Measurements from ENCODE around the gene GALNT15. TPM values are rescaled to one million over a fixed set of nuclear protein-coding genes. Genes with fewer than 3 reads are reported as not detected.
A peak's percentile ranks its signal among the peaks of the same experiment; 100 is the strongest.

The GALNT15 gene
- total and polyA plus RNA-seq, 12 donors, result 2.9 to 22.8 (median 12.8) TPM

GRCh38 chr3:16189201-16189600 lies 14.7 kb downstream of the GALNT15 start:
- intact Hi-C loops (cut with DNase I), result no loop called here

GRCh38 chr3:16190704-16191103 lies 16.2 kb downstream of the GALNT15 start:
- WGBS, 4 donors, result 88 to 92% (median 91%) methylated on average over 6 of the region's 6 CpGs
- Histone ChIP-seq H3K4me1 (replicated peaks in 1 of 2) (no peaks in the 10 kb centered on the region), H3K27ac (no peak overlapping the region), H3K27me3 (no peaks in the 10 kb centered on the region), H3K4me3 (no peak overlapping the region), H3K36me3 (replicated peaks in 1 of 2) (no peaks in the 10 kb centered on the region), H3K9me3 (replicated peaks in 1 of 3) (no peaks in the 10 kb centered on the region)
- intact Hi-C loops (cut with DNase I), result no loop called here
- TF ChIP-seq CTCF (IDR thresholded peaks at IDR 0.05) (no peak), POLR2A (IDR thresholded peaks at IDR 0.05) (no peak)
- peak in 1 of 7 donors; percentile 17 for DNase-seq

More at GRCh38 chr3:16189201-16189600, 14.7 kb downstream of the GALNT15 start:
- no peaks in the 10 kb centered on the region for H3K36me3 ChIP-seq (replicated peaks in 1 of 2)
- H3K27ac ChIP-seq, result no peak overlapping the region
- no peak for DNase-seq
- no peaks in the 10 kb centered on the region for H3K9me3 ChIP-seq (replicated peaks in 1 of 3)
- TF ChIP-seq POLR2A (IDR thresholded peaks at IDR 0.05), result no peak
- no peak for TF ChIP-seq CTCF (IDR thresholded peaks at IDR 0.05)
- H3K4me1 ChIP-seq (replicated peaks in 1 of 2), result no peaks in the 10 kb centered on the region
- H3K27me3 ChIP-seq, result no peaks in the 10 kb centered on the region
- no peak overlapping the region for H3K4me3 ChIP-seq

- TF ChIP-seq CTCF (IDR thresholded peaks at IDR 0.05) (no peak), POLR2A (IDR thresholded peaks at IDR 0.05) (no peak)
- intact Hi-C loops (cut with DNase I), result no loop called here
- H3K27ac ChIP-seq, result no peak overlapping the region
- no peak overlapping the region for H3K4me3 ChIP-seq
- DNase-seq, result peak in 3 of 7 donors; percentile 25 to 53 (median 52)
- H3K9me3 ChIP-seq (replicated peaks in 1 of 3), result no peaks in the 10 kb centered on the region
- no peaks in the 10 kb centered on the region for H3K36me3 ChIP-seq (replicated peaks in 1 of 2)
- no peaks in the 10 kb centered on the region for H3K4me1 ChIP-seq (replicated peaks in 1 of 2)
- H3K27me3 ChIP-seq, result no peaks in the 10 kb centered on the region
Observed at GRCh38 chr3:16191591-16191990, 17.1 kb downstream of the GALNT15 start.

GRCh38 chr3:16192176-16192811 lies 17.8 kb downstream of the GALNT15 start:
- Histone ChIP-seq H3K4me3 (no peak overlapping the region), H3K27me3 (no peaks in the 10 kb centered on the region), H3K36me3 (replicated peaks in 1 of 2) (no peaks in the 10 kb centered on the region), H3K27ac (no peak overlapping the region), H3K4me1 (replicated peaks in 1 of 2) (no peaks in the 10 kb centered on the region), H3K9me3 (replicated peaks in 1 of 3) (no peaks in the 10 kb centered on the region)
- peak in 1 of 7 donors; percentile 21 for DNase-seq
- WGBS, 4 donors, result 61 to 73% (median 68%) methylated on average over 5 of the region's 5 CpGs
- intact Hi-C loops (cut with DNase I), result no loop called here
- no peak for TF ChIP-seq CTCF (IDR thresholded peaks at IDR 0.05)
- no peak for TF ChIP-seq POLR2A (IDR thresholded peaks at IDR 0.05)
